ENCODE data around the gene MAP3K3.

Gene MAP3K3

GRCh38 chr17:63694229-63694949 is 72.2 kb downstream of the MAP3K3 start:
- DNase-seq, result peak; percentile 48

GRCh38 chr17:63694950-63695773 is 72.9 kb downstream of the MAP3K3 start:
- DNase-seq, result no peak

- no peak for DNase-seq
Measured at GRCh38 chr17:63695889-63696288, 73.7 kb downstream of the MAP3K3 start.

DNA sequence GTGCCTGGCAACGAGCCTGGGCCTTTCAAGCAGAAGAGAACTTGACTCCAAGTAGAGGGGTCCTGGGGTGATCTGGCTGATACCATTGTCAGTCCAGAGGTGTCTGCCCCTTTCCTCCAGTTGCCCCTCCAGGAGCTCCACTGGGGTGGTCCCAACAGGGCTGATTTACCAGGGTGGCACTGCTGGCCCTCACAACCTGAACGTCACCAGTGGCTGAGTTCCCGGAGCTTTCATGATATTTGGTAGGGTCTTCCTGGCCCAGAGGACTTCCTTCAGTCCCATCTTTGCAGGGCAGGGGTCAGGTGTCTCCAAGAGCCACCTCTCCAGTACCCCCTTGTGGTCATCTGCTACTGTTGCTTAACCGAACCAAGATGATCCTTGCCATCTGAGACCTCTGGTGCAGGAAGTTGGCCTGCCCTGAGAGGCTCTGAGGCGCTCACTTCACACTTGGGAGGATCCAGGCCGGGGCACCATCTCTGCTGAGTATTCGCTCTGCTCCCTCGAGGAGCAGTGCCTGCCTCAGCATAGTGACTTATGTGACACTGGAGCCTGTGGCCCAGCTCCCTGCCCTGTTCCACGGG is 74.3 kb downstream of the MAP3K3 start:
- peak; percentile 37 for DNase-seq

GRCh38 chr17:63697341-63698286 is 75.4 kb downstream of the MAP3K3 start:
- peak; percentile 36 for DNase-seq

GRCh38 chr17:63698381-63698885 is 76.2 kb downstream of the MAP3K3 start:
- no peak for DNase-seq

- DNase-seq, result peak; percentile 72
Measured at GRCh38 chr17:63698886-63699637, 76.8 kb downstream of the MAP3K3 start.

DNA sequence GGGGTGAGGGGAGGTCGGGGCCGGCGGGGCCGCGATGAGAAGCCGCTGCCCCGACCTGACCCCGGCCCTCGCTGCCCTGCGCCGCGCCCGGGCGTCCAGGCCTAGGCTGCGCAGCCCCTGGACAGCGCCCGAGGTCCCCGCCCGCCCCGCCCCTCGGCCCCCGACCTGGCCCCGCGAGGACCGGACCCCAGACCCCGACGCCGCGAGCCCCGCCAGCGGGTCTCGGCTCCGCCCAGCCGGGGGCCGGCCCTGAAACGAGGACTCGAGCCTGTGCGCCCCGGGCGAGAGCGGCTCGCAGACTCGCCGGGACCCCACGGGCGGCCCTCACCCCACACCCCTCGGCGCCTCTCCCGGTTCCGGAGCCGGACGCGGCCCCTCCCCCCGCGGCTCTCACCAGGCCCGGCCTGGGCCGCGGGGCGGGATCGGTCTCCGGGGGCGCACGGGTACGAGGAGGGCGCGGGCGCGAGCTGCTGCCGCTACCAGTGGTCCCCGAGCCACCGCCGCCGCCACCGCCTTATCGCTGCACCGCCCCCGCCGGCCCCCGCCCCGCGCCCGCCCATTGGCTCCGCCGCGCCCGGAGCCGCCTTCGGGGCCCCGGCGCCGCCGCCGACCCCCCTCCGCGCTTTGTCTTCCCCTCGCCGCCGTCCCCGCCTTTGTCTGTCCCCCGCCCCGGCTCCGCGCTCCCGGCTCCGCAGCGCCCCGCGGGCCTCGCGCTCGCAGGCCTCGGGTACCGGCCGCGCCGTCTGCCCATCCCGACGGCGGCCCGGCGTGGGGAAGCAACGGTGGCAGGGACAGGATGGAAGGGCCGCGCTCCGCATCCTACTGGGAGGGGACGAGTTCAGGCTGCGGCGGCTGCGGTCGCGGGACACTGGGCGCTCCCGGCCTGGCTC is 77.7 kb downstream of the MAP3K3 start, which contains the start of gene LIMD2:
TSS of gene LIMD2 (minus strand) at position 488 of the 890 bp plus-strand sequence. CDS start 827 bp downstream, outside the sequence.
- DNase-seq, result peak; percentile 66

DNA sequence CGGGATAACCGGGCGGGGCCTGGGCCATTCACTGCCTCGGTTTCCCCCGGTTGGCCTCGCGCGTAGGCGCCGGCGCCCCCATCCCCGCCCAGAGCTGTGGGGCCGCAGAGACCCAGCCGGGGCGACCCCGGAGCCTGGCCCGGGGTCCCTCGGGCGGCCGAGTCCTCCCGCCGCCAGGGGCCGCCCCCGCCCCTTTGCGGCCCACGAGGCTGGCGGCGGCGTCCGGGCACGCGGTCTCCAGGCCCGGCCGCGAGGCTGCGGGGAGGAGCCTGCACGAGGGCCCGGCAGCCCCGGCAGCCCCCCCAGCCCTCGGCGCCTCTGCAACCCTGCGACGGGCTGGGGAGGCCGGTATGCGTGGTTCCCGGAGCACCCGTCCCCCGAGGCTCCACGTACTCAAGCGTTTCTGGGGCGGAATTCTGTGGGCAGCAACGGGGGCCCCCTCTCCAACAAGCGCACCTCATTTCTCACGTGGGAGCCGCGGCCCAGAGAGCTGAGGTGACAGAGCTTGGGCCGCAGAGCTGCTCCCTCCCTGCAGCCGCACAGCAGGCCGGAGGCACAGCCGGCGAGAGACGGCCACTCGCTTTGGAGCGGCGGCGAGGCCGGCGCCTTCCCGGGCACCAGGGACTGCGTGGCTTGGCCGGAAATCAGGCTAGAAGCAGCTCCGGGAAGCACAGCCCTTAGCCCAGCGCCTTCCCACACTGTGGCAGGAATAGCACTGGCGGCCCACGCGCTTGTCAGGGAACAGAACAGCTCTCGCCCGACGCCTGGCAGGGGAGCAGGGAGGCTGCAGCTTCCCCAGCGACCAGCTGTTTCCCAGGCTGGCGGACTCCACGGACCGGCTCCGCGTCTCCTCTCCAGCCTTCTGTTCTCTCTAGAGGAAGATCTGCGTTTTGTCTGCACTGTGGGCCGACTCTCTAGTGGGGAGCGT is 78.6 kb downstream of the MAP3K3 start:
- DNase-seq, result peak; percentile 61

GRCh38 chr17:63701456-63701820 is 79.2 kb downstream of the MAP3K3 start:
- DNase-seq, result no peak

GRCh38 chr17:63701868-63702720 is 79.9 kb downstream of the MAP3K3 start:
- DNase-seq, result no peak

DNA sequence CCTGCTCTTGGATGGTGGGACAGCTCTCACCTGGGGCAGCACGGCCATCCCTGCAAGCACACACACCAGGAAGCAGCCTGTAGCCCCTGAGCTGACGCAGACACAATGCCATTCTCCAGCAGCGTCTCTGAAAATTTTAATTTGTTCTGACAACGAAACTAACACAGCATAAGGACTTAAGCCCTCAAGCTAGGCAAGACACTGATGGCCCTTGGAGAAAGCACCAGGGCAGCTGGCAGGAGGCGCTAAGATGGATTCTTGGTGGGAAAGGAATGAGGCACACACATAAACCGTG is 80.5 kb downstream of the MAP3K3 start:
- DNase-seq, result no peak

- DNase-seq, result no peak
Measured at GRCh38 chr17:63703029-63703428, 80.8 kb downstream of the MAP3K3 start.

DNA sequence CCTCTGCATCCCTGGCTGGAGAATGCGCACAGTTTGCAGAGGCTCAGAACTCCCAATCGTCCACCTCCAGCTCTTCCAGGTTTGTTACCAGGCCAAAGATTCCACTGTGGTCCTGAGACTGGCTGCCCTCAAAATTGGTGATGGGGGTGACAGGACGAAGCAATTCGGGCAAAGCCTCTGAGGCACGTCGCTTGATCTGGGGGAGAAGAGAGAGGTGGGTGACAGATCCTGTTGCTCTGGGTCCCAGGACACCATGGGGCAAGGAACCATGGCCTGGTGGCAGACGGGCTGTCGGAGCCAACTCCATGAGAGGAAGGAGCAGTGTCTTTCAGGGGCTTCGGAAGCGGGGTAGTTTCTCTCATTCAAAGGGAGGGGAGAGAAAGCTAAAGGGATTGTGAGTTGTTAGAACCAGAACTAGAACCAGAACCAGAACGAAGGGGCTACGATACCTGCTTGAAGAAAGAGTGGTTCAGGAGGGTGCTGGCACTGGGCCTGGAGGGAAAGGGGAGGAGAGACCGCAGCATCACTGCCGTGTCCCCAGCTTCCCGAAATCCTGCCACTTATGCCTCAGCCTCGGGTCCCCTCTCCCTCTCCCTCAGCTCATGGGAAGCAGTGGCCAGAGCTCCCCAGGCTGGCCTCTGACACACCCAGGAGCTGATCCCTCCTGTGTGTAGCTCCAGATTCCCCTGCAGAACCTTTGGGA is 81.5 kb downstream of the MAP3K3 start:
- DNase-seq, result no peak

DNA sequence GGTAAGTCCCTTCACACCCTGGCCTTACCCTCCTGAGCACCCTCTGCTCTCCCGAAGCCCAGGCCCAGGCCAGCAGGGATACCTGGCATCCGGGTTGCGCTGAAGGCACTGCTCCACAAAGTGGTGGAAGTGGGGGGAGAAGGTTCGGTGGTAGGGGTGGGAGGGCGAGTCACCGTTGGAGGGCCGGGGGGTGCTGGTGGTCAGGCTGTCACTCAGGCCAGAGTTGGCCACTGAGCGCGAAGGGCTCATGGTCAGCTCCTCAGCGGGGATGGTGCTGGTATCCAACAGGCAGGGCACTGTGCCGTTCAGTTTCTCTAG is 82.0 kb downstream of the MAP3K3 start:
- DNase-seq, result no peak

- DNase-seq, result no peak
Measured at GRCh38 chr17:63704836-63705235, 82.6 kb downstream of the MAP3K3 start.

- DNase-seq, result no peak
Measured at GRCh38 chr17:63705657-63706056, 83.4 kb downstream of the MAP3K3 start.

Measured in fibroblast of skin of scalp (primary cell).